ENCODE data around the gene POR.

POR gene

DNA sequence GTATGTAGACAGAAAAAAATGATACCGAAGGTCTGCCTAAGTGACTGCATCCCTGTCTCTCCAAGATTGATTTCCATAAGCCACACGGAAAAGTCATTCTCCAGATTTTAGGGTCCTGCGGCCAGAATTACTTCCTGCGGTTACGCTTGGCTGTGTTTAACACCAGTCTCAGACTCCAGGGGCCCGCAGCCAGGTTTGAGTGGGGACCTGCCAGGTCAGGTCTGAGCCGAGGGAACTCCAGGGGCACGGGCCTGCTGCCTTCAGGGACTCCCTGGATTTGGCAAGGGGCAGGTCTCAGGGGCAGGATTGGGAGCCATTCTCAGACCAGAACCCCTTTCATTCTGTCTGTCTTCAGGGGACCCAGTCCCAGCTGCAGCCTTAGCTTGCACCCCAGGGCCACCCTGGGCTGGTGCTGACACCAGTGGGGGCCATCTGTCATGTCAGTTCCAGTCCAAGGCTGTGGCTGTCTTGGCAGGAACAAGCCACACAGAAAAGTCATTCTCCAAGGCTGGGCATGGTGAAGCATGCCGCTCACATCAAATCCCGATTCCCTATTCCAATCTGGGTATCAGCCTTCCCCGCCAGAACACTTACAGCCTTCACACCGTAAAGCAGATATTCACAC lies 40.5 kb downstream of the POR start:
- DNase-seq: no peak

DNA sequence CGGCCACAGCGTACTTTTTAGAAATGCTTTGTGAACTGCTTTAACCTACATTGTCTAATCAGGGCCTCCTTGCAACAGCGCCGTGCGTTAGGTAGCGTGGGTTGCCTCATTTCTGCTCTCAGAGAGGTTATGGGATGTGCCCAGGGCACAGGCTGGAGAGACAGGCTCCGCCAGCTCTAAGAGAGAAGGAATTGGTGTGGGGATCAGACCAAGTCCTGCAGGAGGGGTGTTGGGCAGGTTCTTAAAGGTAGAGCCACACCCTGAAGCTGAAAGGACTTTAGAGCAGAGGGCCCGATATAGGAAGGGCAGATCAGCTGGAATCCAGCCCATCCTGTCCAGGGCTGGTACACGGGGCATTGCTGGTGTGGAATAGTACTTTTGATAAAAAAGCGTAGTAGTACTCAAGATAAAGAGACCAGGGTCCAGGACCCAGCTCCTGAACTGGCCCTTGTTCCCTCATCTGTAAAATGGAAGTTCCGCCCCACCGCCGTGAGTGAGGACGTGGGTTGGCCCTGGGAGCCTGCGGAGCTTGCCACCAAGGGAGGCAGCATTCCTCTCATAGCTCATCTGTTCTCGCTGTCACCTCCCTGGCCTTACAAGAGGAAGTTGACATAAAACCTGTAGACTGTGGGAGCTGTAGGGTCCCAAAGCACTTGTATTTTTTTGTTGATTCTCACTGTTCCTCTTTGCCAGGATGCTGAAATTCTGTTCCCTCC lies 42.2 kb downstream of the POR start:
- DNase-seq: no peak

DNA sequence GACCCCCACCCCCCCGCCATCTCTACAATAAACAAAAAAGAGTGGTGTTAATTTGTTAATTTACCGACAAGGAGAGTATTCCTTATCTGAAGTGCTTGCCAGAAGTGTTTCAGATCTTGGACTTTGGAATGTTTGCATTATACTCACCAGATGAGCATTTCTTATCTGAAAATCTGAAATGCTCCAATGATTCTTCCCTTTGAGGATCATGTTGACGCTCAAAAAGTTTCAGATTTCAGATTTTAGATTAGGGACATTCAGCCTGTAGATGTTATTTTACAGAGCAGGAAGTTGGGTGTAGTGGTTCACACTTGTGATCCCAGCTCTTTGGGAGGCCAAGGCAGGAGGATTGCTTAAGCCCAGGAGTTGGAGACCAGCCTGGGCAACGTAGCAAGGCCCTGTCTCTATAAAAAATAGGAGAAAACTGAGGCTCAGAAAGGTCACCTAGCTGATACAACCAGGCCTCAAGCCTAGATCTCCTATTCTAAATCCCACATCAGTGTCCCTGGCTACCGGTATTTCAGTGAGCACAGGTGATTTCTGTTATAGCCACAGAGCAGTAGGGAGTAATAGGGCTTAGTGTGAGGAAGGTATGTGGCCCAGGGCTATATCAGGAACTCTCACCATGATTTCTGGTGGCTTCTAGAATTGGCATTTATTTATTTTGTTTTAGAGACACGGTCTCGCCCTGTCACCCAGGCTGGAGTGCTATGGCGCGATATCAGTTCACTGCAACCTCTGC lies 44.0 kb downstream of the POR start:
- no peak for DNase-seq

DNA sequence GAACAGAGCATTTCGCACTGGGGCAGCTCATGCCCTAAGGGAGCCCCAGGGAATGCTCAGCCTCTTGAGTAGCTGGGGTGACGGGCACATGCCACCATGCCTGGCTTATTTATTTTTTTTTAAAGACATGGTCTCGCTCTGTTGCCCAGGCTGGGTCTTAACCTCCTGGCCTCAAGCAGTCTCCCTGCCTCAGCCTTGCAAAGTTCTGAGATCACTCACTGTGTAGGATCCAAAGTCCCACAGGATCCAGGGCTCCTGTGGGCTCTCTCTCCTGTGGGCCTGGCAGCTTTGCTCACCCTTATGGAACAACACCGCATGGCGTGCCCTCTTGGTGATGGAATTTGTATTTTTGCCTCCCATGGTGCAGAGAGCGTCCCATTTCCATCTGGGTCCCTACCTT lies 45.4 kb downstream of the POR start:
- no peak for DNase-seq

DNA sequence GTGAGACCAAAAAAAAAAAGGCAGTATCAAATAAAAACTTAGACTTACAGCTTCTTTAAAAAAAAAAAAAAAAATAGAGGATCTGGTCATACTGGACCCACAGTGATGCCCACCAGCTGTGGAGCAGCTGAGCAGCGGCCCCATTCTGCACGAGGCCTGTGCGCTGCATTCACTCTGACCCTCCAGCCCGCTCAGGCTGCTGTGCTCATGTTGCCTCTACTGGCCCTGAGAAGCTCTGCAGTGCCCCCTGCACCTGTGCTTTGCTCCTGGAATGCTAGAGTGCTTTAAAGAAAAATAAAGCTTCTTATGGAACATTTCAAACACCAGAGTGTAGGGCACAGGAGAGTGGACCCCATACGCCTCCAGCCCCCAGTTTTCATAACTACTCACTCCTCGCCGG lies 46.3 kb downstream of the POR start:
- no peak for DNase-seq

DNA sequence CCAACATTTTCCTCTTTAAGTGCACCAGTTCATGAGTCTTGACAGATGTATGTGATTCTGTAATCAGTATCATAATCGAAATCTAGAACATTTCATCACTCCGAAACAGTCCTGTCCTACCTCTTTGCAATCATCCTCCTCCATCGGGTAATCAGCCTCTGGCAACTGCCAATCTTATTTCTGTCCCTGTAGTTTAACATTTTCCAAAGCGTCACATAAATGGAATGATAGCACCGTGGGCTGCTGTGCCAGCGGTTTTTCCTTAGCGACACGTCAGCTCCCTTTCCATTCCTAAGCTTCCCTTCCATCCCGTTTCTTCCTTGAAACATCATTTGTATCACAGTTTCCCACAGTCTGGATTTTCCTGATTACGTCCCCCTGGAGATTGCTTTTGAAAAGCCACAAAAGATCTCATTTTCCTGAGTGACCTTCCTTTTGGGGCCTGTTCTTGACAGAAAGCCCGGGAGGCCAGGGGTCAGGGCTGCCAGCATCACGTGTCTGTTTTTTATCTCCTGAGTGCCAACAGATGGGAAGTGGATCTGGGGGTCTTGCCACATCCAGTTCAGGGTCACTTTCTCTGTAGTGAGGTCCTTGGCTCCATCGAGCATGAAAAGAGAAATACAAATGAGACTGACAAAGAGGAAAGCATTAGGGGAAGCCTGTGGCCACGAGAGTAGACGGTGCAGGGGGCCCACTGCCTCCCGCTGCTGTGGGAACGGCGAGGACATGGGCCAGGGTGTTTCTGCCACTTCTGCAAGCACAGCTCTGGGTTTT lies 47.8 kb downstream of the POR start:
- no peak for DNase-seq

DNA sequence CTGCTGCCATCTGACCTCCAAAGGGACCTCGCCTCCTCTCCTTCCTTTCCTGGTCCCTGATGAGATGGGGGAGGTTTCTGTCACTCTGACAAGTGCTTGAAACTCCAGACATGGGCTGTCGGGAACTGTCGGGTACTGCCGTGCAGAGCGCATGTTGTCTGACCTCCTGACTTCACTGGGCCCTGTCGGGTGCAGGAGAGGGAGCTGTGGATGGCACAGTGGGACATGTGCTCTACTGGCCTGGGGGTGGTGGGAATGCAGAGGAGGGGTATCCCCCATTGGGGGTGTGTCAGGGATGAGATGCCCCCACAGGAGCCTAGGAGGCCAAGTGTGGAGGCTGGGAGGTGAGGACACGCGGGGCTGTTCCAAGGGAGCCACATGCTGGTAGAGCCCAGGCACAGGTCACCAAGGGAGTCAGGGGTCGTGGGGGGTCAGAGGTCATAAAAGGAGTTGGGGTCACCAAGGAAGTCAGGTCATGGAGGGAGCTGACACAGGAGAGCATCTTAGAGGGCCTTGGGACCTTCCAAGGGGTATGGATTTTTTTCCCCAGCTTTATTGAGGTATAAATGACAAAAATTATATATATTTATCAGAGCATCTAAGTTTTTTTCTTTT lies 48.5 kb downstream of the POR start:
- DNase-seq: no peak

DNA sequence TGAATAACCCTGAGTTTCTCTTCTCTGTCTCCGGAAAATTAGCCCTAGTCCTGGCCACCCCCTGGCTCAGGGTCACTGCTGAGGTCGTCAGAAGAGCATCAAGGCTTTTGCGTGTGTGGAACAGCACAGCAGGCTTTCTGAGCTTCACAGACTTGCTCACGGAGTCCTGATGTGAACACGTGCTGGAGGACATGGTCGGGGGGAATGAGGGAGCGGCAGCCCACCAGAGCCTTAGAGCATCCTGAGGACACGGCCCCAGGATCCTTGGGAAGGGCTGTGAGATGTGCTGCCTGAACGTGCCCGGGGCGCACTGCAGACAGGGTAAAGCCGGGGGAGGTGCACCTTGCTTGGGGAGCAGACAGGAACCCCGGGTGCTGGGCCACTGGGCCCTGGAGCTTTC lies 50.7 kb downstream of the POR start:
- no peak for DNase-seq

DNA sequence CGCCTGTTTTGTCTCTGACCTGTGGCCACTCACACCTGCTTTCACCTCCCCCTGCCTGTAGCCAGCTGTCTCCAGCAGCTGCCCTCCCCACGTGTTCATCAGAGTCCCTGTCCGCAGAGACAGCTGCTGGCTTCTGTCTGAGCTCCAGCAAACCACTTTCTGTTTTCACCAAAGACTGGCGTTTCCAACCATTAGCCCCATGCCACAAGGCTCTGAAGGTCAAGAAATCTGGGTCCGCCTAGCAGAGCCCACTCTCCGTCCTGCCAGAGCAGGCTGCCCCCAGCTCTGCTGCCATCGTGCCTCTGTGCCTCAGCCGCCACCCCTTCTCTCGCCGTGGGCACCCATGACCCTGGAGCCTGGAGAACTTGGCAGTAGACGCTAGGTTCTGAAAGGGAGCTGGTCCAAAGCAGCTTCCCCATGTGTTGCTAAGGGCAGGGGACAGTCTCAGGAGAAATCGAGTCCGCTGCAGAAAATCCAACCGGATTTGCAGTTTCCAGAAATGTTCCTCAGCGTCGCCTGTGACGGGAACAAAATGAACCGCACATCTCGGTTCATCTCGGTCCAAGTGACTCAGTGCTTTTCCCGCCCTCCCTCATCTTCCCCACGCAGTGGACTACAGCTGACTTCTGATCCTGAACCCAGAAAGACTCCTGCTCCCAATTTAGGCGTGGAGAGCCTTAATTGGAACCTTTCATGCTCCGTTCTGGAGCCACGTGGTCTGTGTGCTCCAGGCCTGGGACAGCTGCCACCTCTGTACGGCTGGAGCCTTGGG lies 51.4 kb downstream of the POR start:
- no peak for DNase-seq

DNA sequence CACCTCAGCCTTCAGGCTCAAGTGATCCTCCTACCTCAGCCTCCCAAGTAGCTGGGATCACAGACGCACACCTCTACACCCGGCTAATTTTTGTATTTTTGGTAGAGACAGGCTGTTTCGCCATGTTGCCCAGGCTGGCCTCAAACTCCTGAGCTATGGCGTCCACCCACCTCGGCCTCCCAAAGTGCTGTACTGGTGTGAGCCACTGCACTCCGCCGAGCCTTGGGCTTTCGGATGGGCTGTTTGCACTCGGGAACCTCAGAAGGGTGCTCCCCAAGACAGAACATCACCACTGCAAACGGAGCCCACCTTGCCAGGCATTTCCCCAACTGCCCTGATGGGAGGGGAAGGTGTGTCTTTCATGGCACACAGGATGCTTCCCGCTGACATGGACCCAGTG lies 52.1 kb downstream of the POR start:
- DNase-seq: no peak

DNA sequence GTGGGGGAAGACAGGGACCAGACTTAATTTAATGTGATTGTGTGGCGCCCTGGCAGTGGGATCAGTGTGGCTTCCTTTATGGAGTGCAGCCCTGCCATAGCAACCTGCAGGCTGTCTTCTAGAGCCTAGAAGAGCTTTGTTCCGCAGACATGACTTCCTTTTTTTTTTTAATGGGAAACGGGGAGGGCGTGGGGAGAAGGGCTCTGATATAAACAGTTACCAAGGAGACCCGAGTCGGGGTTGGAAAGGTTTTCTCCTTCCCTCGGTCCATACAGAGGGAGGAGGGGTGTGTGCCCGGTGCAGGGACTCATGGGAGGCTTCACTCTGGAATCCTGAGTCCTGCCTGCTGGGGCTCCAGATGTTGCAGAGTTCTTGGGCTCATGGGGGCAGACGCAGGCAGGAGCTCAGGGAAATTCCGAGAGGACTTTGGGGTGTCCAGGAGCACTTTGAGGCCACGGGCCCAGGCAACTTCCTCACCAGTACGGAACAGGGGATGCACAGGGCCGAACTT lies 52.6 kb downstream of the POR start:
- no peak for DNase-seq

DNA sequence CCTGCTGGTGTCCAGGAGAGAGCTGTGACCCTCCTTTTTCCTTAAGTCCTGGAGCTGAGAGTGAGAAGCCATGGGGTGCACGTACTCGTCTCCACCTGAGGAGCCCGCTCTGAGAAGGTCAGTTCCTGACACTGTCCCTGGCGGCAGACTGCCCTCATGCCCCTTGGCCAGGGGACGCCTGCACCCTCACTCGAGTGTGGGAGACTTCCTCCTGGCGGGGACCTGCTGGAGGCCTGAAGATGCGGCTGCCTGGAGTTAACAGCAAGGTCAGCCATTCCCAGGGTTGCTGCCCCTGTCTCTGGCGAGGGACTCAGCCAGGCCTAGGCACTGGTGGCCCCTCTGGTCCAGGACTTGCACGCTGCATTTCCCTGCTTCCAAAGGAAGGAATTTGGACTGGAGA lies 53.1 kb downstream of the POR start:
- DNase-seq: no peak

DNA sequence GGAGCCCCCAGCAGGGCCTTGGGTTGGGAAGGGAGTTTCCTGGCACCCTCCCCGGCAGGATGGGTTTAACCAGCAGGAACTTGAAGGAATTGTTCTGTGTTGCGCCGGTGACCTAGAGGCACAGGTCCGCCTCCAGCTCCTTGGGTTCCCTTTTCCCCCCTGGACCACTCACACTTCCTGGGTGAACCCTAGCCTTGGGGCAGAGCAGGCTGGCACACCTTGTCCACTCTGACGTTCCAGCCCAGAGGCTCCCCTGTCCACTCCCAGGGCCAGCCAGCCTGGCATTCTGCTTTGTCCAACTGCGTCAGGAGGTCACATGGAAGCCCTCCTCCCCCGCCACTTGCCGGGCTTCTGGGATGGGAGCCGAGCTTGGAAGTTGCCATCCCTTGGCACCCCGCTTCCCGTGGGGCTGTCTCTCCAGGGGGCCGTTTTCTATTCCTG lies 53.6 kb downstream of the POR start:
- no peak for DNase-seq

DNA sequence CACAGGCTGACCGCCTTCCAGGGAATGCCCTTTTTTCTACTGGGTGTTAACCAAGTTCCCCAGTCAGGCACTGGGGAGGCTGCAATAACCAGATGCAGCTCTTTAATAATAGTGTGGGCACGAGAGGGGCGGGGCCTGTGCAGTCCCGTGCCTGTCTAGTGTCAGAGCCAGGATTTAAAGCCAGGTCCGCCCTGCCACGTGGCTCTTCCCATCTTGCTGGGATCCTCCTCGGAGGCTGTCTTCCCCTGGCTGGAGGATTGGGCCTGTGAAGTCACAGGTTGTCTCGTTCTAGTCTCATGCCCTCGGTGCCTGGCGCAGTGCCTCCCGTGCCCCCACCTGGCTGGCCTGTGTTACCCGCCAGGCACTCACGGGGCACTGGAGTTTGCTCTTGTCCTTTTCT lies 54.2 kb downstream of the POR start:
- no peak for DNase-seq

DNA sequence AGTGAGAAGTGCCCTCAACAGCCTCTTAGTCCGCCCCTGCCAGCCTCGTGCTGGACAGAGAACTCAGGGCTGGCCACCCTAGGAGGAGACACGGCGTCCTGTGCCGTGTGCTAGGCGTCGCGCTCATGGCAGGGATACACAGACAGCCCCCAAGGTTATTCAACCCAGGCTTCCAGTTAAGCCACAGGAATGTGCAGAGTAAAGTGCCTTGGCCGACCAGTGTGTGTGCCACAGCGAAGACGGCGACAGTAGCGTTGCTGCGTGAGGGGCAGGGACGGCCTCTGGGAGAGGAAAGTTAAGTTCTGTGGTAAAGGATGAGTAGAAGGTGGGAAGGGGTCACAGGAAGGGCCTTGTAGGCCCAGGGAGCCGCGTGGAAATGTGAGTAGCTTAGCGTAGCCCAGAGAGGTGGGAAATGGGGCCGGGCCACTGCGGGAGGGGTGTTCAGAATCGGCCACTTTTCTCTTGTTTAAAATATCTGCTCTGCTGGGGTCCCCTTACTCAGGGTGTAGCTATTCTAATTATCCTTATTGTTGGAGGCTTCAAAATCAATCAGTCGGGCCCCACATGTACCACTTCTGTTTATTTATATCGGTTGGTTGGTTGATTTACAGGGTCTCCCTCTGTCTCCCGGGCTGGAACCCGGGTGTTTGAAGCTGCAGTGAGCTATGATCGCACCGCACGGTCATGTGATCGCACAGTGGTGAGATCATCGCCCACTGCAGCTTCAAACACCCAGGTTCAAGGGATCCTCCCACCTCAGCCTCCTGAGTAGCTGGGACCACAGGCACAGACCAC lies 54.9 kb downstream of the POR start:
- no peak for DNase-seq

DNA sequence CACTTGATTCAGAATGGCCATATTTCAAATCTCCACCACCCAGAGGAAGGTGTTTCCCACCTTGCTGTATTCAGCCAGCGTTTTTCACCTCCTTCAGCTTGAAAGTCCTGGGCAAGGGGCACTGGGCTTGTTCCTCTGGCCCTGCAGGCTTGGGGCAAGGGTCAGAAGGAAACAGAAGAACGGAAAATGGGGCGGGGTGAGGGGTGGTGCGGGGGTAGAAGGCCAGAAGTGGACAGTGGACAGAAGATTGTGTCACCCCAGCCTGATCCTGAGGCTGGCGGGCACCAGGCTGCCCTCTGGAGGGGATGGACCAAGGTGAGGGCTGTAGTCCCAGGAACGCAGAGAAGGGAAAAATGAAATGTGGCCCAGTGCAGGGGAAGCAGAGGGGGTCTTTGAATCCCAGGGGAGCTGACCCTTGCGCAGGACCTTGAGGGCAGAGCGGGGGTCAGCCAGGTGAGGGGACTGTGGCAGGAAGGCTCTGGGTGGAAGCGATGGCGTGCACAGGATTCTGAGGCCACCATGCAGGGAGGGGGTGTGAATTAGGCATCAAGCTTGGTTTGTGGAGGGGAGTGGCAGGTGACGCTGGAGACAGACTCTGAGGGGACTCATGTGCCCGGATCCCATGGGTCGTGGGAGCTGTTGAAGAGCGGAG lies 56.5 kb downstream of the POR start:
- DNase-seq: no peak

DNA sequence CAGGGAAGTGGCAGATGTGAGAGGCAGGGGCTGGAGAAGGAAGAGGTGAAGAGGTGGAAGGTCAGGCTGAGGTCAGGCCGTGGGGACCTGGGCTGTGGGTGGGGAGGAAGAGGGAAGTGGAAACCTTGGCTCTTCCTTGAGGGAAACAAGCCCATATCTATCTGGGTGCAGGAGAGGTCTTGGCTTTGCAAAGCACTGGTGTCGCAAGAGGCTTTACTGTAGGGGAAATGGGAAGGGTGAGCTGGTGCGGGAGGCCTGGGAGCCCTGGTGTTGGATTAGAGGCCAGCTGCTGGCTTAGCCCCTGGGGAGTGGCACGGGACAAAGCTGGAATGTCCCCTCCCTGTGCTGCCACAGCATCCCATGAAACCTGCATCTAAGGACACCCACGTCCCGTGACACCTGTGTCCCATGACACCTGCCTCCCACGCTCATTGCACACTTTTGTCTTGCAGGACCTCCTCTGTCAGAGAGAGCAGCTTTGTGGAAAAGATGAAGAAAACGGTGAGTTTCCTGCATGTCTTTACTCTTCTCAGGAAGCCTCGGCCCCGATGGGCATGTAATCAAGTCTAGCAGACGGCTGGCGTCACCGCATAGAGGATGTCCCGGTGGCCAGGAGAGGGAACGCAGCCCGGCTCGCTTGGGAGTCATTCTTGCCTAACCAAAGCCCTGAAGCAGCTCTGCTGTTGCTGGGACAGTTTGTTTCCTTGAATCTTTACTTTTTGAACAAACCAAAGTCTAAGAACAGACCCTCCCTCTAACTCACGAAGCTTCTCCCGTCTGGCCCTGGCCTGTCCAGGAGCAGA lies 57.2 kb downstream of the POR start:
- DNase-seq: peak; percentile 23

DNA sequence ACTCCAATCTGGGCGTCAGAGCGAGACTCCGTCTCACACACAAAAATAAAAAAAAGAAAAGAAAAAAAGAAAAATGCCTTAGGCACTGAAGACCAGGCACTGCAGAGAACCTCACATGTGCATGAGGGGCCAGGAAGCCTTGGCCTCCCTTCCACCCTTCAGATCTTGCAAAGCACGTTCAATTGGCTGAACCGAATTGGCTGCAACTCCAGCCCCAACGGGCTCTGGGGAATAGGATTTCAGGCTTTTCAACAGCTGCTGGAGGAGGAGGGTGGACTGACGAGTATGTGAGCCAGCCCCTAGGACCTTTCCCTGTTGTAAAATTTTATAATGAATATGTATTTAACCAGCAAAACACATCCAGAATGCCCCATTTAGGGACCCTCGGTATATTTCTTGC lies 62.8 kb downstream of the POR start:
- DNase-seq: no peak

DNA sequence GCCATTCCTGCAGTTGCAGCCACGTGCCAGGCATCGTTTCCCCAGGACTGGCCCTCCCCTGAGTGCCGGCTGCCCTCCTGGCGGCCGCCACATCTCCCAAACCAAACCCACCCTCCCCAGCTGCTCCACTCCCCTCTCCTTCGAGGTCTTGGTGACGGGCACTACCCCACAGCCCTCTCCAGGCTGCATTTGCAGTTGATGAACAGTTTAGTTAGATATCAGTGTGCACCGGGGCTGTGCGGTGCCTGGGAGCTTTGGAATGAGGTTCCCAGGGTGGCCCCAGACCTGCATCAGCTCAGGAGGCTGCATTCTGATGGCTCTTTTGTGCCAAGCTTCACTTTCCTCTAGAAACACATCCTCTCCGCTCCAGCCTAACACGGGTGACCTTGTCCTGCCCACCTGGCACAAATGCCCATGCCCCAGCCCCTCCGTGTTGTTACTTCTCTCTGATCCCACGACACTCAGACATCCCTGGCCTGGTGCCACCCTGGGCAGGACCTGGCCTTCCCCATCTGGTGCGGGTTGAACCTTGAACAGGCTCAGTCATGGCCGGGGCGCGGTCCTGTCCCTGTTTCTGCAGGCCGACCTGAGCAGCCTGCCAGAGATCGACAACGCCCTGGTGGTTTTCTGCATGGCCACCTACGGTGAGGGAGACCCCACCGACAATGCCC lies 64.9 kb downstream of the POR start:
- no peak for DNase-seq
